Tibial artery (tissue), 4 donors: ENCODE results near the gene HIBADH.
A peak's percentile ranks its signal among the peaks of the same experiment; 100 is the strongest.

ENCODE experiments used
- DNase-seq, 2 donors: peaks; one replicate each; pipeline ENCODE4 v3.0.0-alpha.2; 2019
- H3K27ac ChIP-seq, 2 donors: fragments of 200-600 bp; sonication (generic) in 1 of 2; 1 replicate in 1 of 2; 2 replicates in 1 of 2; pipeline ENCODE4 v1.5.1; 2018 to 2019; ENCODE audit warnings: mild to moderate bottlenecking in 1 of 2
- H3K27me3 ChIP-seq, 2 donors: fragments of 200-600 bp; sonication (generic) in 1 of 2; one replicate each; pipeline versions ENCODE4 v1.5.1 to v1.6.0; 2016 to 2019
- H3K36me3 ChIP-seq, 3 donors: fragments of 200-600 bp; sonication (generic) in 2 of 3; one replicate each; pipeline ENCODE4 v1.5.1; 2016 to 2019; ENCODE audit warnings: mild to moderate bottlenecking in 2 of 3
- H3K4me1 ChIP-seq, 4 donors: fragments of 200-600 bp; sonication (generic) in 2 of 4; 1 replicate in 3 of 4; 2 replicates in 1 of 4; pipeline ENCODE4 v1.5.1; 2016 to 2019
- H3K4me3 ChIP-seq, 2 donors: fragments of 200-600 bp; sonication (generic) in 1 of 2; 1 replicate in 1 of 2; 2 replicates in 1 of 2; pipeline ENCODE4 v1.5.1; 2018 to 2019; ENCODE audit warnings: mild to moderate bottlenecking in 2 of 2
- H3K9me3 ChIP-seq, 3 donors: fragments of 200-600 bp; sonication (generic) in 1 of 3; one replicate each; pipeline ENCODE4 v1.5.1; 2016 to 2019
- intact Hi-C: fragments of 100-400 bp; cut with DNase I; formaldehyde crosslinking; loops from one replicate; pipeline ENCODE4 v1.15.0; 2023; ENCODE audit warnings: low total_unique reads
- TF ChIP-seq, protein P1 (sequence below), 2 experiments: fragments of 200-600 bp in 1 of 2; fragments of 450-650 bp in 1 of 2; IDR thresholded peaks; one replicate each; pipeline ENCODE4 v1.5.1; 2017 to 2019; ENCODE audit warnings: antibody characterized with exemption in 2 of 2, mild to moderate bottlenecking in 1 of 2, moderate library complexity in 1 of 2

HIBADH gene

DNA sequence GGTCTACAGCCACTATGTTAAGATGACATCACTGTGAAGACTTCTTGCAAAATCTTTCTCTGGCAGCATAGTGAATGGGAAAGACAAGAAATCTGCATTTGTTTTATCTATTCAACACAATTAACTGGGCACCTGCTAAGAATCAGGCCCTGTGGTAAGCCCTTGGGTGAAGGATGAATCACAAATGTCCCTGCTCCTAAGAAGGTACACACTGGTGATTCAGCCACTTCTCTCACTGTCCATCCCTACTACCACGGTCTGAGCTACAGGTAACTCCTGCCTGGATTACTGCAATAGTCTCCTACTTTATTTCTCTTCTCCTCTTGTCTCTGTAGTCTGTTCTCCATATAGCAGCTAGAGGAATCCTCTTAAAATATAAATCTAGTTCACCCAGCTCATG, 116.1 kb downstream of the HIBADH start:
- no peaks in the 10 kb centered on the region for H3K9me3 ChIP-seq
- DNase-seq, result no peak
- H3K27ac ChIP-seq, result no peak overlapping the region
- peaks cover 13 to 17% (median 14%) of the 10 kb centered on the region in 3 donors for H3K36me3 ChIP-seq
- intact Hi-C loops, result no loop called here
- H3K27me3 ChIP-seq, result no peaks in the 10 kb centered on the region
- no peaks in the 10 kb centered on the region for H3K4me1 ChIP-seq
- H3K4me3 ChIP-seq, result no peak overlapping the region
- TF ChIP-seq, protein P1, sequence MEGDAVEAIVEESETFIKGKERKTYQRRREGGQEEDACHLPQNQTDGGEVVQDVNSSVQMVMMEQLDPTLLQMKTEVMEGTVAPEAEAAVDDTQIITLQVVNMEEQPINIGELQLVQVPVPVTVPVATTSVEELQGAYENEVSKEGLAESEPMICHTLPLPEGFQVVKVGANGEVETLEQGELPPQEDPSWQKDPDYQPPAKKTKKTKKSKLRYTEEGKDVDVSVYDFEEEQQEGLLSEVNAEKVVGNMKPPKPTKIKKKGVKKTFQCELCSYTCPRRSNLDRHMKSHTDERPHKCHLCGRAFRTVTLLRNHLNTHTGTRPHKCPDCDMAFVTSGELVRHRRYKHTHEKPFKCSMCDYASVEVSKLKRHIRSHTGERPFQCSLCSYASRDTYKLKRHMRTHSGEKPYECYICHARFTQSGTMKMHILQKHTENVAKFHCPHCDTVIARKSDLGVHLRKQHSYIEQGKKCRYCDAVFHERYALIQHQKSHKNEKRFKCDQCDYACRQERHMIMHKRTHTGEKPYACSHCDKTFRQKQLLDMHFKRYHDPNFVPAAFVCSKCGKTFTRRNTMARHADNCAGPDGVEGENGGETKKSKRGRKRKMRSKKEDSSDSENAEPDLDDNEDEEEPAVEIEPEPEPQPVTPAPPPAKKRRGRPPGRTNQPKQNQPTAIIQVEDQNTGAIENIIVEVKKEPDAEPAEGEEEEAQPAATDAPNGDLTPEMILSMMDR (IDR thresholded peaks at IDR 0.05), result no peak

DNA sequence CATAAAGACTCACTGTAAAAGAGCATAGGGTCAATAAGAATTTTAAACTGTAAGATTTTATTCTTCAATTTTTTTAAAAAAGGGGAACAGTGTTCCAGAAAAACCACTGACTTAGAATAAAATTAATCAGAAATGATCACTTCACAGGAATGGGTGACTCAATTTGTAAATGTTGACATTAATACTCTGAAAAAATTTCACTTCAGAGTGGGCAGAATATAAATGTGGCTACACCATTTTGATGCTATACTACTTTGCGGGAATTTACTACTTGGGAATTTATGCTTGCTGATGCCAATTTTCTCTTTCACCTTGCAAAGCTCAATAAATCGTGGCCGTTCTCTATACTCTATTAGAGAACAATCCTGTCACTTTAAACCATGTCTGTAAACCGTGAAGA, 126.9 kb downstream of the HIBADH start:
- TF ChIP-seq, protein P1 (IDR thresholded peaks at IDR 0.05), result no peak
- no peaks in the 10 kb centered on the region for H3K4me1 ChIP-seq
- H3K27ac ChIP-seq, result no peak overlapping the region
- H3K27me3 ChIP-seq, result no peaks in the 10 kb centered on the region
- no peaks in the 10 kb centered on the region for H3K9me3 ChIP-seq
- no peak overlapping the region for H3K4me3 ChIP-seq
- peaks cover 13 to 39% (median 21%) of the 10 kb centered on the region in 3 donors for H3K36me3 ChIP-seq
- intact Hi-C loops, result no loop called here
- DNase-seq, result no peak

DNA sequence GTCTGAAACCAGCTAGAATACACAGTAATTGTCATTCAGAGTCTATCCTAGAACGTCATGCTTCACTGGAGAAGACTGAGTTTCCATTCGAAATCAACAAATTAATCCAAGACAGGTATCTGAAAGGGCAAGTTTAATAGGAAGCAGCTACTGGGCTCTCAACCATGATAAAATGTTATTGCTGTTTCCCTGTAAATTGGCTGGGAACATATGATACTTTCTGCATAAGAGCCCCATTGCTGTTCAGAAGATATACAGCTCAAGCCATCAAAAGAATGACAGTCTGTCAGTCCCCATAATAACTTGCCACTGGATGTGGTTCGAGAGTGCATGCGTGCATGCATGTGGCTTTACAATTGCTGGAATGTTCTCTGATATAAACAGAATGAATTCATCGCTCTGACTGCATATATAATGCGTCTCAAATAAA, 129.0 kb downstream of the HIBADH start:
- Histone ChIP-seq H3K36me3 (peaks cover 24 to 39% (median 26%) of the 10 kb centered on the region in 3 donors), H3K4me3 (no peak overlapping the region)
- intact Hi-C loops, result no loop called here

DNA sequence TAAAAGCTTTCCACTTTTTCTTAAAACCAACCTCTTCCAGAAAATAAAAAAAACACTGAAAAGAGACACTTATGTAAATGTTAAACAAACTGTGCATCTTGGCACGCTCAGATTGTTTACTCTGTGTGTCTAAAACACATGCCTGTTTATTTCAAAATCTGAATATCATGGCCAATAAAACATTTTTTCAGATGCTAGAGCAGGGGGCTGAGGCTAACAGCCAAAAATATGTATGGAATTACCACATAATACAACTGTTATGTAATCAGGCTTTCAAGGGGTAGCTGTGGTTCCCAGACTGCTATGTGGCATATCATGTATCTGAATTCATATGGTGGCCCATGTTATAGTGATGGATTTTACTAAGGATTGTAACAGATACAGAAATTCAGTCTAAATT, 130.4 kb downstream of the HIBADH start:
- intact Hi-C loops, result no loop called here

More for the DNA sequence above, 129.0 kb downstream of the HIBADH start:
- no peak for DNase-seq
- no peaks in the 10 kb centered on the region for H3K9me3 ChIP-seq
- H3K4me1 ChIP-seq, result no peaks in the 10 kb centered on the region
- H3K27me3 ChIP-seq, result no peaks in the 10 kb centered on the region
- TF ChIP-seq, protein P1 (IDR thresholded peaks at IDR 0.05), result no peak
- H3K27ac ChIP-seq, result no peak overlapping the region

DNA sequence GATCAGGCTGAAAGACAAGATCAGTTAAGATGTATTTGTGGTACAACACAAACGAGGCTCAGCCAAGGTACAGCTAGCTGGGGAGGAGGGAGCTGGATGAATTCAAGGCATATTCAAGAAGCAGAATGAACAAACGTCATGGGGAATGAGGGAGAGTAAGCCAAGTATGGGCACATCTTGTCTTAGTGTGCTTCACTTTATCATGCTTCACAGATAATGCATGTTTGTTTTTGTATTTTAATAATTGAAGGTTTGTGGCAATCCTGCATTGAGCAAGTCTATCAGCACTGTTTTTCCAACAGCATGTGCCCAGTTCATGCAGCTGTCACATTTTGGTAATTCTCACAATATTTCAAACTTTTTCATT, 135.4 kb downstream of the HIBADH start:
- intact Hi-C loops, result no loop called here
- H3K4me1 ChIP-seq, result no peaks in the 10 kb centered on the region
- no peaks in the 10 kb centered on the region for H3K27me3 ChIP-seq
- TF ChIP-seq, protein P1 (IDR thresholded peaks at IDR 0.05), result no peak
- no peak overlapping the region for H3K27ac ChIP-seq
- no peaks in the 10 kb centered on the region for H3K9me3 ChIP-seq
- H3K4me3 ChIP-seq, result no peak overlapping the region
- DNase-seq, result peak in 1 of 2 donors; percentile 49
- H3K36me3 ChIP-seq, result peaks cover 41 to 71% (median 48%) of the 10 kb centered on the region in 3 donors

More for the DNA sequence above, 130.4 kb downstream of the HIBADH start:
- no peak overlapping the region for H3K27ac ChIP-seq
- TF ChIP-seq, protein P1 (IDR thresholded peaks at IDR 0.05), result no peak
- H3K4me3 ChIP-seq, result no peak overlapping the region
- no peaks in the 10 kb centered on the region for H3K27me3 ChIP-seq
- H3K36me3 ChIP-seq, result peaks cover 29 to 45% (median 29%) of the 10 kb centered on the region in 3 donors
- H3K4me1 ChIP-seq, result no peaks in the 10 kb centered on the region
- H3K9me3 ChIP-seq, result no peaks in the 10 kb centered on the region
- no peak for DNase-seq
